ENCODE data around the gene PHLDB1. TPM values are rescaled to one million over a fixed set of nuclear protein-coding genes. Genes with fewer than 3 reads are reported as not detected.

The PHLDB1 gene
- total and polyA plus RNA-seq, 2 donors = 54.0 to 112 TPM

DNA sequence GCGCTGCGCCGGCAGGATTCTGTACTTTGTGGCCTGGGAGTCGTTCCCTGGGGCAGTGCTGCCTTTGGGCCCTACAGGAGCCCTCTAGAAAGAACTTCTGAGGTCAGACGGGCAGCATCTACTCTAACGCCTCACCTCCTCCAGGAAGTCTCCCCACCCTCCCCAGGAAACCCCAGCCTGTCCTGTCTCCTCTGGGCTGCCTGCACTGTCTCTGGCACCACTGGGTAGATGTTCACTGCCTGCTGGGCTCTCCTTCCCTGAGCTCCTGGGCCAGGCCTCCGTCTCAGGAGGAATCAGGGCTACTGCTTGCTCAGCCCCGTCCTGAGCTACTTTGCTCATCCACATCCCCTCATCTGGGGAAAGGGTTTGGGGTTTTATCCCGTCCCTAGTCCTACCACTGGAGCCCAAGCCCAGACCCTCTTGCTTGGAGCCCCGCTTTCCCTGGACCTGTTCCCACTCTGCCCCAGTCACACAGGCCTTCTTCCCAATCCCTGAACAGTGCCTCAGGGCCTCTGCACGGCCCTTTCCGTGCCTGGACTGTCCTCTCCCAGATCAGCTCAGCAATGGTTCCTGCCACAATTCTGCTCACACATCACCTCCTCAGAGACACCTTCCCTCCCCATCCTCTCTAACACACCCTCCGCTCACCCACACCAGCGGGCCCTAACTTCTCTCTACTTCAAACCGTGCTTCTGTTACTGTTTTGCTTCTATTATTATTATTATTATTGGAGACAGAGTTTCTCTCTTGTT is 83.3 kb downstream of the PHLDB1 start:
- WGBS = 83% methylated on average over 15 of the region's 15 CpGs
- H3K27ac ChIP-seq (ENCODE audit: low read depth) = no peak overlapping the region
- H3K36me3 ChIP-seq (ENCODE audit: insufficient read depth) = no peaks in the 10 kb centered on the region
- no peak overlapping the region for H3K4me3 ChIP-seq (ENCODE audit: low read depth, low read length)
- no peak for DNase-seq (ENCODE audit: extremely low spot score)
- H3K4me1 ChIP-seq (ENCODE audit: insufficient read depth) = no peaks in the 10 kb centered on the region

DNA sequence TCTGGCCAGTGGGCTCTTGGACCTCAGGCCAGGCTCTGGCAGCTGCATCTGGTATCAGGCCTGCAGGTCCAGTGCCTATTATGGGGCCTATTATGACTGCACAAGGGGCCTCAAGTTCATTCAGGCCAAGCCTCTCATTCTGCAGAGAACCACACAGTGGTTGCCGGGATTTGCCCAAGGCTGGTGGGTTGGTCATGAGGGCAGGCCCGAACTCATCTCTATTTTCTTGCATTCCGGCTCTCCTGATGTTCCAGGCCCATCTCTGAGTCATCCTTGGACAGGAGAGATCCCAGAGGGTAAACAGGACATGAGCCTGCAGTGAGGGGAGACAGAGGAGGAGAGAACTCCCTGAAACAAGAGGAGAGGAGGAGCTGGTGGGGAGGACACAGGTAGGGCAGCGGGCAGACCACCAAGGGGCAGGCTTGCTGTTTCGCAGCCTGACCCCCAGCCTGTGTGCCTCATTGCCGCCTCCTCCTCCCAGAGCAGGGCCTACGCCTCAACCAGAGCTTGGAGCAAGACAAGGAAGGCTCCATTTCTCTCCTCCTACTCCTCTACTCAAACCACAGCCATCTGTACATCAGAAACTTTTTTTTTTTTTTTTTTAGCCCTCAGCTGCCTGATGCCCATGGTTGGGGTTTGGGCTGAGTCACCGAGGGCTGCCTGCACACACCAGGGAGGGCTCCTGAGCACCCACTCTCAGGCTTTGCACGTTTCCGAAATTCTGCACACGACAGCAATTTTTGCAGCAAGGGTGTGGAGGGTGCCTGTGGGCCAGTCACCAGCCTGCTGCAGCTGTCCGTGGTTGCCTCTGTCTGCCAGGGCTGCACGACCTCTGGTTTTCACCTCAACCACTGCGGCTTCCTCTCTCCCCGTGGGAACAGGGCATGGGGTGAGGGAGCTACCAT is 84.8 kb downstream of the PHLDB1 start:
- no peak overlapping the region for H3K27ac ChIP-seq (ENCODE audit: low read depth)
- DNase-seq (ENCODE audit: extremely low spot score) = no peak
- no peaks in the 10 kb centered on the region for H3K36me3 ChIP-seq (ENCODE audit: insufficient read depth)
- no peaks in the 10 kb centered on the region for H3K4me1 ChIP-seq (ENCODE audit: insufficient read depth)
- WGBS = 71% methylated on average over 15 of the region's 15 CpGs
- no peak overlapping the region for H3K4me3 ChIP-seq (ENCODE audit: low read depth, low read length)

DNA sequence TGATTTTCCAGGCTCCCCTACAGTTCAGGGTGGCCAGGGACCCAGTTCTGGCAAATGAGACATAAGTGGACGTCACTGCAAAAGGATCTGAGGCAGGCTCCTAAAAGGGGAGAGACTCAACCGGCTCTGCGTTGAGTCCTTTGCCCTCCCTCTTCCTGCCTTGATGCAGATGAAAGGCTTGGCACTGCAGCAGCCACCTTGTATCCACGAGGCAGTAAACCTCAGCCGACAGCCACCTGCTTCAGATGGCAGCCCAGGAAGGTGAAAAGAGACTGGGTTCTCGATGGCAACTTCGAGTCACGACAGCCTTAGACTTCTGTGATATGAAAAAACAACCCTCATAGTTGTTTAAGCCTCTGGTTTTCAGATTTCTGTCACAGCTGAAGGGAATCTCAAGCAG is 86.8 kb downstream of the PHLDB1 start:
- H3K4me3 ChIP-seq (ENCODE audit: low read depth, low read length) = no peak overlapping the region
- DNase-seq (ENCODE audit: extremely low spot score) = no peak
- H3K27ac ChIP-seq (ENCODE audit: low read depth) = no peak overlapping the region
- WGBS = 88% methylated on average over 8 of the region's 8 CpGs
- no peaks in the 10 kb centered on the region for H3K4me1 ChIP-seq (ENCODE audit: insufficient read depth)
- H3K36me3 ChIP-seq (ENCODE audit: insufficient read depth) = no peaks in the 10 kb centered on the region

DNA sequence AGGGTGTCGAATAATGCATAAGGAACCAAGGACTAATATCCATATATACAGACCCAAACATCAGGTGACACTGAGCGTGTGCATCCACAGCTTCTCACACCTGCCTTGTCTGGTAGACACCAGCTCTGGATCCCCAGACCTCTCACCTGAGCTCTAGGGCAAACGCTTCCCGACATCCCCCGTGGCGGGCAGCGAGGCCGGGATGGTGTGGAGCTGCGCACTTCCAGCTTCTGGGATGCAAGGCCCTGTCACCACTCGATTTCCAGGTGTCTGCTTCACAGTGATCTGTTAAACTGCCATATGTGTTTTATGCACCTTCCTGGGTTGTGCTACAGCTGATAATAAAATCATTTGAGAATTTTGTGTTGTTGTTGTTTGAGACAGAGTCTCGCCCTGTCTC is 87.4 kb downstream of the PHLDB1 start:
- 86% methylated on average over 11 of the region's 11 CpGs for WGBS
- Histone ChIP-seq H3K36me3 (ENCODE audit: insufficient read depth) (no peaks in the 10 kb centered on the region), H3K4me3 (ENCODE audit: low read depth, low read length) (no peak overlapping the region), H3K4me1 (ENCODE audit: insufficient read depth) (no peaks in the 10 kb centered on the region), H3K27ac (ENCODE audit: low read depth) (no peak overlapping the region)
- no peak for DNase-seq (ENCODE audit: extremely low spot score)

DNA sequence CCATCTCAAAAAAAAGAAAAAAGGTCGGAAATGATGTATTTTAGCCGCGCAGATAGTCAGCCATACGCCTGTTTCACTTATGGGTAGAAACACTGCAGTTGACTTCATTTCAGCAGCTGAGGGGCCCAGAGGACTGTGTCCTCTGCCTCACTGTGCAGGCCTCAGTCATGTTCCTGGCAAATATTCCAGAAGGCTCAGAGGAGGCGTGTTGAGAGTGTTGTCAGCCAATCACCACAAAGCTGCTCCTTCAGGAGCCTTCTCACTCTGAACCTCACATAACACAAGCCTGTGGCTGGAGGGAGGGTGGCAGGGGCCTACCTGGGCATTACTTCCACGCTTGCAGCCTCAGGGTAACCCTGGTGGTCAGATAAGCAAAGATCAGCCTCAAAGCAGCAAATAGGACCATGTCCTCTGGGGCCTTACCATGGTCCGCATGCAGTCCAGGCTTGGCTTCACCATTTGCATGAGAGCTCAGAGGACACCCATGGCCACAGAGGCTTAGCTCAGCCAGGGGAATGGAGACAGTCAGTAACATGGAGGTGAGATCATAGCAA is 89.3 kb downstream of the PHLDB1 start:
- H3K4me1 ChIP-seq (ENCODE audit: insufficient read depth) = no peaks in the 10 kb centered on the region
- H3K27ac ChIP-seq (ENCODE audit: low read depth) = no peak overlapping the region
- 89% methylated on average over 7 of the region's 7 CpGs for WGBS
- no peaks in the 10 kb centered on the region for H3K36me3 ChIP-seq (ENCODE audit: insufficient read depth)
- no peak overlapping the region for H3K4me3 ChIP-seq (ENCODE audit: low read depth, low read length)
- no peak for DNase-seq (ENCODE audit: extremely low spot score)

DNA sequence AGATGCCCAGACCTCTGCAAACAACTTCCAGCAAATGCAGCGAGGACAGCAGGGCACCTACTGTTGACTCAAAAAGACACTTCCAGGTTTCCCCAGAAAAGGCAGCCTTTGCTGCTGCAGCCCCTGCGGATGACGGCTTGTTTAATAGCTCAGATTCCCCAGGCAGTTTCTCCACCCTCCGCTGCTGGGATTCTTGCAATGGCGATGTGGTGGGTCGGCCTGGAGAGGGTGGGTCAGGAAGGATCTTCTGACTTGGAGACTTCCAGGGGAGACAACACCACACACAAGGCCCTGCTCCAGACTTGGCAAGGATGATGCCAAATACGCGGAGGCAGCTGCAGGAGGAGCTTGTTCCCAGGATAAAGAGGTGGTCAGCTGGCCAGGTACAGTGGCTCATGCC is 89.9 kb downstream of the PHLDB1 start:
- Histone ChIP-seq H3K36me3 (ENCODE audit: insufficient read depth) (no peaks in the 10 kb centered on the region), H3K4me1 (ENCODE audit: insufficient read depth) (no peaks in the 10 kb centered on the region), H3K27ac (ENCODE audit: low read depth) (no peak overlapping the region), H3K4me3 (ENCODE audit: low read depth, low read length) (no peak overlapping the region)
- no peak for DNase-seq (ENCODE audit: extremely low spot score)
- WGBS = 61% methylated on average over 8 of the region's 8 CpGs

DNA sequence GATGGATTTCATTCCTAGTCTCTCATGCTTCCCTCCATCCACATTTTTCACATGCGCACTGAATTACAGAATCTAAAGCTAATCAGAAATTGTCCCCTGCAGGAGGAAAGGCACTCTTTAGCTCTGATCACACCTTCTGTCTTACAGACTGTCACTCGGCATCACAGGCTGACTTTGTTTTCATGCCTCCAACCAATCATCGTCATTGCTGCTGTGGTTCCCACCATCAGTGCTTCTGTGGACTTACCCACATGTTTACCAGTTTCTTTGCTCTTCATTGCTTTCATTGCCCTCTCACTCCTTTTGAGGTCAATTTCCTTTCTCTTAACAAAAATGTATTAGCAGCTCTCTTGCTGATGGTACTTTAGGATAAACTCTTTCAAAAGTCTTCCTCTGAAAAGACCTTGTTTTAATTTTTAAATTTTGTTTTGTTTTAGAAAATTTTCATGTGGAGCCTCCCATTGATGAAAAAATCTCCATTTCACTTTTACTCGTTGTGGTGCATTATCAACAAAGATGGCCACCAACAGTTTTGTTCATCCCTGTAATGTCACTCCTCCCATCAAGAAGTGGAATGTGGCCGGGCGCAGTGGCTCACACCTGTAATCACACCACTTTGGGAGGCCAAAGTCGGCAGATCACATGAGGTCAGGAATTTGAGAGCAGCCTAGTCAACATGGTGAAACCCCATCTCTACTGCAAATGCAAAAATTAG is 92.2 kb downstream of the PHLDB1 start:
- no peaks in the 10 kb centered on the region for H3K36me3 ChIP-seq (ENCODE audit: insufficient read depth)
- H3K27ac ChIP-seq (ENCODE audit: low read depth) = no peak overlapping the region
- H3K4me1 ChIP-seq (ENCODE audit: insufficient read depth) = no peaks in the 10 kb centered on the region
- WGBS = 83% methylated on average over 7 of the region's 7 CpGs
- no peak for DNase-seq (ENCODE audit: extremely low spot score)
- no peak overlapping the region for H3K4me3 ChIP-seq (ENCODE audit: low read depth, low read length)

DNA sequence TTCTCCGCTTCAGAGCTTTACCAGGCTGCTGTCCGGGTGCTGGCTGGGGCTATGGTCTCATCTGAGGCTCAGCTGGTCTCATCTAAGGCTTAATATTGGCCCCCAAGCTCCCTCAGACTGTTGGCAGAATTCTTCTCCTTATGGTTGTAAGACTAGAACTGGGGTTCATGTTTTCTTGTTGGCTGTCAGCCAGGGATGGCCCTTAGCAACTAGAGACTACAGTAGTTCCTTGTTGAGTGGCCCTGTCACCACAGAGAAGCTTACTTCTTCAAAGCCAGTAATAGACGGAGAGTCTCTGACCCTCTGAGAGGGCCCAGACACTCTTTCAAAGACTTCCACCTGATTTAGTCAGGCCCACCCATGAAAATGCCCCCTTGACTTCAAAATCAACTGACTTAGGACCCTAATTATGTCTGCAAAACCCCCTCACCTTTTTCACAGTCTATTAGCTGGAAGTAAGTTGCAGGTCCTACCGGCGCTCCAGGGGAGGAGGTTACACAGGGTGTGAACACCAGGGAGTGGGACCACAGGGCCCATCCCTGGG is 96.2 kb downstream of the PHLDB1 start:
- 91% methylated on average over 5 of the region's 5 CpGs for WGBS
- H3K4me3 ChIP-seq (ENCODE audit: low read depth, low read length) = no peak overlapping the region
- no peak overlapping the region for H3K27ac ChIP-seq (ENCODE audit: low read depth)
- H3K4me1 ChIP-seq (ENCODE audit: insufficient read depth) = no peaks in the 10 kb centered on the region
- H3K36me3 ChIP-seq (ENCODE audit: insufficient read depth) = no peaks in the 10 kb centered on the region
- no peak for DNase-seq (ENCODE audit: extremely low spot score)

DNA sequence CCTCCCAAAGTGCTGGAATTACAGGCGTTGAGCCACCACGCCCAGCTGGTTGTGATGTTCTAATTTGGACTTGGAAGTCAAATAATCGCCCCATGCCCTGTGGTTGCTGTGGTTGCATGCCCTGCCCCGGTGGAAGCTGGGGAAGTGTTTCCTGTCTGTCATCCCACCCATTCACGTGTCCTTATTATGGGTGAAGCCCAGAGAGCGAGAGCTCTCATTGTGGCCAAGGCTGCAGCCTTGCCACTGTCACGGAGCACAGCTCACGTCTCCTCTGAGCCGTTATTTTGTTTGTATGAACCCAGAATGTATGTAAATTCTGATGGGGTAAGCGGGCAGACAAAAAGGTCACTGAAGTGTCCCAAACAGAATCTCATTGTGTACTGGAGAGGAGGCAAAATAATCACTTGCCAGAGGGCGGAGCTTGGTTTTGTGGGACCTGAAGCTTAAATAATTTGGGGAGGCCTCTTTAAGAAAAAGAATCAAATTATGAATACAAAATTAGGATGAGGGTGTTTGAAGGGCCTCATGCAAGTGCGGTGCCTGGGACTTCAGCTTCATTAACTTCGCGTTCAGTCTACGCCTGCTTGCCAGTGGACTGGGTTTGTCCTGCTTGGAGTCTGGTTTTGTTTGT is 97.8 kb downstream of the PHLDB1 start:
- Histone ChIP-seq H3K4me3 (ENCODE audit: low read depth, low read length) (no peak overlapping the region), H3K27ac (ENCODE audit: low read depth) (no peak overlapping the region), H3K36me3 (ENCODE audit: insufficient read depth) (no peaks in the 10 kb centered on the region), H3K4me1 (ENCODE audit: insufficient read depth) (no peaks in the 10 kb centered on the region)
- WGBS = 65% methylated on average over 15 of the region's 15 CpGs
- no peak for DNase-seq (ENCODE audit: extremely low spot score)

DNA sequence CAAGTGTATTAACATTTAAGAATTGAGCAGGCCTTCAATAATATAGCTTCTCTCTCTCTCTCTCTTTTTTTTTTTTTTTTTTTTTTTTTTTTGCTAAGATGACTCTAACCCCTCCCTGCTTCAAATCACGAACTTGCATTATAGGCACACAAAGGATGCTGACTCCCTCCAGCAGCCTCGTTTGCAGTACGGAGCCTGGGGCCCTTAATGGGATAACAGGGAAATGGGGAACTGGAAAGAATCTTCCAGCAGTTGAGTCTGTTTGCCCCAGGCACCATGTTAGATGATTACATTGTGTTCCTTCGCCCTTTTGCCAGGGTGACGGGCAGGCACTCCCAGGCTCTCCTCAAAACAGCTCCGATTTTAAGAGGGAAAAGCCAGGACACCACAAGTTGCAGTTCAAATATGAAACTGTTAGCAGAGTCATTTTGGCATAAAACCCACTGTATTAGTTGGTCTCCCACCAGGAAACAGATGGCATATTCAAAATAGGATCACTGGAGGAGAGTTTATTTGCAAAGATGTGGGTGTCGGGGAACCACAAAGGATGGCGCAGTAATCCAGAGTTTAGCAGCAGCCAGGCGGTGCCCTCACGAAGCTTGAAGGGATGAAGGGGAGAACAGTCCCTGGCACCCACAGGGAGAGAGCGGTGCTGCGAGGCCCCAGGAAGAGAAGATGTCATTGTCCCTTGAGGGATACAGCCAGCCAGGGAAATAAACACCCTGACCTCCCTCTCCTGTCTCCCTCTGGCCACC is 98.6 kb downstream of the PHLDB1 start:
- Histone ChIP-seq H3K4me3 (ENCODE audit: low read depth, low read length) (no peak overlapping the region), H3K36me3 (ENCODE audit: insufficient read depth) (no peaks in the 10 kb centered on the region), H3K27ac (ENCODE audit: low read depth) (no peak overlapping the region), H3K4me1 (ENCODE audit: insufficient read depth) (no peaks in the 10 kb centered on the region)
- 68% methylated on average over 12 of the region's 12 CpGs for WGBS
- DNase-seq (ENCODE audit: extremely low spot score) = no peak

DNA sequence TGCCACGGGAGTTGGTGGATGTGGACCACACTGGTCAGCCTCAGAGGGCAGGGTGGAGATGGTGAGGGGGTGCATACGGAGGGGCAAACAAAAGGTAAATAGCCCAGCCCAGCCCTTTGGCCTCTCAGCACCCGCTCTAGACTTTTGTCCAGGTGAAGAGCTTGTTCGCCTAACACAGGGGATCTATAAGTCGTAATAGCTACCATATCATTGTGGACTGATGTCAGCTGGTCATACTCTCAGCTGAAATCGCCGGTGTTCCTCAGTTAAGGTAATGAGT is 99.1 kb downstream of the PHLDB1 start:
- no peaks in the 10 kb centered on the region for H3K4me1 ChIP-seq (ENCODE audit: insufficient read depth)
- DNase-seq (ENCODE audit: extremely low spot score) = no peak
- H3K27ac ChIP-seq (ENCODE audit: low read depth) = no peak overlapping the region
- H3K36me3 ChIP-seq (ENCODE audit: insufficient read depth) = no peaks in the 10 kb centered on the region
- no peak overlapping the region for H3K4me3 ChIP-seq (ENCODE audit: low read depth, low read length)
- 92% methylated on average over 7 of the region's 7 CpGs for WGBS

Data from urinary bladder (tissue), 4 donors.